GM12878 (cell line): ENCODE measurements around the gene NLRC5. TPM values are rescaled to one million over a fixed set of nuclear protein-coding genes. Genes with fewer than 3 reads are reported as not detected.

Source experiments
- BCL11A ChIP-seq: IDR thresholded peaks from 2 replicates; pipeline ENCODE4 v1.6.1; 2011; ENCODE audit warnings: low read depth, low read length
- CBX3 ChIP-seq: fragments of 200-600 bp; sonication (generic); IDR thresholded peaks from 2 replicates; pipeline ENCODE4 v1.6.1; 2016; ENCODE audit warnings: low read depth, borderline replicate concordance
- CHD4 ChIP-seq: fragments of 200-600 bp; sonication (generic); IDR thresholded peaks from 2 replicates; pipeline ENCODE4 v1.6.1; 2016; ENCODE audit warnings: mild to moderate bottlenecking
- ETV6 ChIP-seq, 2 experiments: fragments of 450-650 bp in 1 of 2; IDR thresholded peaks in 1 of 2; conservative IDR thresholded peaks in 1 of 2; 2 replicates each; pipeline ENCODE4 v1.6.1; 2014; ENCODE audit warnings: antibody characterized with exemption in 1 of 2, borderline replicate concordance in 1 of 2, low read depth in 1 of 2, mild to moderate bottlenecking in 1 of 2, moderate library complexity in 1 of 2
- HDAC6 ChIP-seq: fragments of 200-600 bp; sonication (generic); IDR thresholded peaks from one replicate; pipeline ENCODE4 v1.8.0; 2017; ENCODE audit warnings: antibody characterized with exemption; ENCODE audit not compliant: unreplicated experiment
- MEF2B ChIP-seq: fragments of 450-650 bp; IDR thresholded peaks from 2 replicates; pipeline ENCODE4 v1.6.1; 2018; ENCODE audit warnings: mild to moderate bottlenecking, moderate library complexity; ENCODE audit not compliant: partially characterized antibody, poor library complexity, severe bottlenecking
- RUNX3 ChIP-seq: IDR thresholded peaks from 2 replicates; pipeline ENCODE4 v1.6.1; 2012; ENCODE audit warnings: low read length, inconsistent platforms
- SIN3A ChIP-seq: IDR thresholded peaks from 2 replicates; pipeline ENCODE4 v1.6.1; 2012; ENCODE audit warnings: low read depth, low read length, improper control_type of control experiment
- STAT3 ChIP-seq: IDR thresholded peaks from 2 replicates; pipeline ENCODE4 v1.6.1; 2011; ENCODE audit warnings: low read depth, low read length, improper control_type of control experiment
- WRNIP1 ChIP-seq: IDR thresholded peaks from 2 replicates; pipeline ENCODE4 v1.6.1; 2011; ENCODE audit warnings: low read depth, low read length, improper control_type of control experiment, borderline replicate concordance
- polyA plus RNA-seq, 11 experiments: library from polyadenylated mRNA; depleted of rRNA in 4 of 11; unstranded in 6 of 11; stranded (reverse) in 5 of 11; fragments of >200 nt; fragmentation: Nextera tagmentation in 4 of 11; fragmentation: Illumina TruSeq in 1 of 11; extraction: Ambion mirVana in 4 of 11; extraction: Trizol in 1 of 11; gene quantifications; 1 replicate in 1 of 11; 2 replicates in 10 of 11; pipeline versions ENCODE4 v1.2.1 to v1.2.3, GENCODE V29; 2011 to 2016; ENCODE audit warnings: inconsistent platforms in 2 of 11, missing spikeins in 2 of 11, low read depth in 1 of 11
- total RNA-seq, 4 experiments: library from RNA; depleted of rRNA in 3 of 4; stranded (reverse); fragments of >200 nt in 3 of 4; fragmentation: Illumina TruSeq in 1 of 4; extraction: Trizol in 1 of 4; gene quantifications; 2 replicates each; pipeline versions ENCODE4 v1.2.1 to v1.2.3, GENCODE V29; 2013 to 2021
- TF ChIP-seq, protein P1 (sequence below): fragments of 450-650 bp; IDR thresholded peaks from 2 replicates; pipeline ENCODE4 v1.6.1; 2016; ENCODE audit warnings: mild to moderate bottlenecking
- TF ChIP-seq, protein P2 (sequence below): IDR thresholded peaks from 2 replicates; pipeline ENCODE4 v1.6.1; 2011; ENCODE audit warnings: low read depth, mild to moderate bottlenecking, low read length, moderate library complexity, borderline replicate concordance; ENCODE audit errors: extremely low read depth
- TF ChIP-seq, protein P3 (sequence below): IDR thresholded peaks from 2 replicates; pipeline ENCODE4 v1.6.1; 2012; ENCODE audit warnings: low read depth, low read length, improper control_type of control experiment
- TF ChIP-seq, protein P4 (sequence below): fragments of 450-650 bp; IDR thresholded peaks from 2 replicates; pipeline ENCODE4 v1.6.1; 2016; ENCODE audit warnings: mild to moderate bottlenecking, moderate library complexity, borderline replicate concordance

The NLRC5 gene
- total and polyA plus RNA-seq, 10 of the 15 experiments (the other 5 are each of a cell fraction or from before 2014, with no cell fraction given), result 13.1 to 105 (median 57.3) TPM

DNA sequence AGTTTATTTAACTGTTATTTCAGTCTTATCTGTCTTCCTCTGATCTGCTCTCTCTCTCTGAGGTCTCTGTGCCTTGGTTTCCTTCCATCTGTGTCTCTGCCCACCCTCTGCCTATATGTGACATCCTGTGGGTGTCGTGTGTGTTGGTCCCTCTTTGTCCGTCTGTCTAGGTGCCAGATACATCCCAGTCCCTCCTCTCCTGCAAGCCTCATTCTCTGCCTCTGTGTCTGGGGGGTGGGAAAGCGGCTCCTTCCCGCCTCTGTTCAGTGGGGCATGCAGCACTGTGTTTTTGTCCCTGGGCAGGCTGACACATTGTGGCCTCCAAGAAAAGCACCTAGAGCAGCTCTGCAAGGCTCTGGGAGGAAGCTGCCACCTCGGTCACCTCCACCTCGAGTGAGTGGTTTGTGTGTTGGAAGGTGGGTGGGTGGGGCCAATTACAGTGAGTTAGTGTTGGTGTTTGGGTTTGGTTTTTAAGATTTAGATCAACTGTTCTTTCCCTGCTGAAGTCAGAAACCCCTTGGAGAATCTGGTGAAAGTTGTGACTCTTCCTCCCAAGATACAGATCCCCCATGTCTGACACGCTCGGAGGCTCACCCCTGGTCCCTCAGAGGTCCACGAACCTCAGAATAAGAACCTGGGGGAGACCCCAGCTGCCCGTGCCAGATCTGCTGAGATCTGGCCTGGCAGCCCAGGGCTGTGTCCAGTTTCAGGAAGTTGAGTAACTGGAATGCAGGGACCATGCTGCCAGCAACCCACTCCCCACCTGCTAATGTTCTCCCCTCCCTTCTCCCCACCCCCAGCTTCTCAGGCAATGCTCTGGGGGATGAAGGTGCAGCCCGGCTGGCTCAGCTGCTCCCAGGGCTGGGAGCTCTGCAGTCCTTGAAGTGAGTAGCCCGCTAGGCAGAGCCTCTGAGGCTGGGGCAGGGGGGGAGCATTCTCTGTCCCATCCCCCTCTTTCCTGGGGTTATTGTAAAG, 52.1 kb downstream of the NLRC5 start (continued):
- TF ChIP-seq, protein P1, sequence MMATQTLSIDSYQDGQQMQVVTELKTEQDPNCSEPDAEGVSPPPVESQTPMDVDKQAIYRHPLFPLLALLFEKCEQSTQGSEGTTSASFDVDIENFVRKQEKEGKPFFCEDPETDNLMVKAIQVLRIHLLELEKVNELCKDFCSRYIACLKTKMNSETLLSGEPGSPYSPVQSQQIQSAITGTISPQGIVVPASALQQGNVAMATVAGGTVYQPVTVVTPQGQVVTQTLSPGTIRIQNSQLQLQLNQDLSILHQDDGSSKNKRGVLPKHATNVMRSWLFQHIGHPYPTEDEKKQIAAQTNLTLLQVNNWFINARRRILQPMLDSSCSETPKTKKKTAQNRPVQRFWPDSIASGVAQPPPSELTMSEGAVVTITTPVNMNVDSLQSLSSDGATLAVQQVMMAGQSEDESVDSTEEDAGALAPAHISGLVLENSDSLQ, result peak; percentile 6; the same call in 1 of the 2 replicates
- TF ChIP-seq, protein P2, sequence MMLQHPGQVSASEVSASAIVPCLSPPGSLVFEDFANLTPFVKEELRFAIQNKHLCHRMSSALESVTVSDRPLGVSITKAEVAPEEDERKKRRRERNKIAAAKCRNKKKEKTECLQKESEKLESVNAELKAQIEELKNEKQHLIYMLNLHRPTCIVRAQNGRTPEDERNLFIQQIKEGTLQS, result no peak
- TF ChIP-seq, protein P3, sequence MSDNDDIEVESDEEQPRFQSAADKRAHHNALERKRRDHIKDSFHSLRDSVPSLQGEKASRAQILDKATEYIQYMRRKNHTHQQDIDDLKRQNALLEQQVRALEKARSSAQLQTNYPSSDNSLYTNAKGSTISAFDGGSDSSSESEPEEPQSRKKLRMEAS, result peak; percentile 52; the same call in 1 of the 2 replicates
- TF ChIP-seq RUNX3 (no peak), CBX3 (no peak), STAT3 (no peak), MEF2B (no peak), CHD4 (no peak), ETV6 (conservative IDR thresholded peaks at IDR 0.05 in 1 of 2, IDR thresholded peaks at IDR 0.05 in 1 of 2; ENCODE audit: borderline replicate concordance in 1 of 2, low read depth in 1 of 2) (no peak), HDAC6 (no peak), SIN3A (no peak), BCL11A (0 out of 2 replicates have a peak, but pooled peaks have one; percentile 59), WRNIP1 (no peak)
- TF ChIP-seq, protein P4, sequence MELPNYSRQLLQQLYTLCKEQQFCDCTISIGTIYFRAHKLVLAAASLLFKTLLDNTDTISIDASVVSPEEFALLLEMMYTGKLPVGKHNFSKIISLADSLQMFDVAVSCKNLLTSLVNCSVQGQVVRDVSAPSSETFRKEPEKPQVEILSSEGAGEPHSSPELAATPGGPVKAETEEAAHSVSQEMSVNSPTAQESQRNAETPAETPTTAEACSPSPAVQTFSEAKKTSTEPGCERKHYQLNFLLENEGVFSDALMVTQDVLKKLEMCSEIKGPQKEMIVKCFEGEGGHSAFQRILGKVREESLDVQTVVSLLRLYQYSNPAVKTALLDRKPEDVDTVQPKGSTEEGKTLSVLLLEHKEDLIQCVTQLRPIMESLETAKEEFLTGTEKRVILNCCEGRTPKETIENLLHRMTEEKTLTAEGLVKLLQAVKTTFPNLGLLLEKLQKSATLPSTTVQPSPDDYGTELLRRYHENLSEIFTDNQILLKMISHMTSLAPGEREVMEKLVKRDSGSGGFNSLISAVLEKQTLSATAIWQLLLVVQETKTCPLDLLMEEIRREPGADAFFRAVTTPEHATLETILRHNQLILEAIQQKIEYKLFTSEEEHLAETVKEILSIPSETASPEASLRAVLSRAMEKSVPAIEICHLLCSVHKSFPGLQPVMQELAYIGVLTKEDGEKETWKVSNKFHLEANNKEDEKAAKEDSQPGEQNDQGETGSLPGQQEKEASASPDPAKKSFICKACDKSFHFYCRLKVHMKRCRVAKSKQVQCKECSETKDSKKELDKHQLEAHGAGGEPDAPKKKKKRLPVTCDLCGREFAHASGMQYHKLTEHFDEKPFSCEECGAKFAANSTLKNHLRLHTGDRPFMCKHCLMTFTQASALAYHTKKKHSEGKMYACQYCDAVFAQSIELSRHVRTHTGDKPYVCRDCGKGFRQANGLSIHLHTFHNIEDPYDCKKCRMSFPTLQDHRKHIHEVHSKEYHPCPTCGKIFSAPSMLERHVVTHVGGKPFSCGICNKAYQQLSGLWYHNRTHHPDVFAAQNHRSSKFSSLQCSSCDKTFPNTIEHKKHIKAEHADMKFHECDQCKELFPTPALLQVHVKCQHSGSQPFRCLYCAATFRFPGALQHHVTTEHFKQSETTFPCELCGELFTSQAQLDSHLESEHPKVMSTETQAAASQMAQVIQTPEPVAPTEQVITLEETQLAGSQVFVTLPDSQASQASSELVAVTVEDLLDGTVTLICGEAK, result no peak
